Body of pancreas (tissue), 4 donors: ENCODE measurements around the gene TRIP11. TPM values are rescaled to one million over a fixed set of nuclear protein-coding genes. Genes with fewer than 3 reads are reported as not detected.

Source experiments
- ATAC-seq: fragments of 150-250 bp; one replicate; pipeline ENCODE4 v1.9.1; 2016
- DNase-seq, 4 donors: peaks; one replicate each; pipeline ENCODE4 v3.0.0-alpha.2; 2019
- H3K27ac ChIP-seq, 4 donors: fragments of 200-600 bp; sonication (generic); 1 replicate in 3 of 4; 2 replicates in 1 of 4; pipeline versions ENCODE4 v1.5.1 to v1.6.1; 2016 to 2019; ENCODE audit warnings: mild to moderate bottlenecking in 1 of 4, mixed read lengths in 1 of 4, moderate library complexity in 1 of 4
- H3K27me3 ChIP-seq, 2 donors: fragments of 200-600 bp; sonication (generic); one replicate each; pipeline ENCODE4 v1.6.0; 2016; ENCODE audit warnings: mild to moderate bottlenecking in 1 of 2
- H3K36me3 ChIP-seq, 2 donors: fragments of 200-600 bp; sonication (generic); replicated peaks in 1 of 2; 2 replicates each; pipeline ENCODE4 v1.5.1; 2016; ENCODE audit warnings: low read depth in 2 of 2; ENCODE audit not compliant: insufficient read depth in 1 of 2
- H3K4me1 ChIP-seq: fragments of 200-600 bp; sonication (generic); one replicate; pipeline ENCODE4 v1.6.0; 2016
- H3K4me3 ChIP-seq, 2 donors: fragments of 200-600 bp; sonication (generic); 1 replicate in 1 of 2; 2 replicates in 1 of 2; pipeline ENCODE4 v1.5.1; 2016 to 2019
- H3K9me3 ChIP-seq, 3 donors: fragments of 200-600 bp; sonication (generic); 1 replicate in 2 of 3; 2 replicates in 1 of 3; pipeline ENCODE4 v1.5.1; 2016
- CTCF ChIP-seq, 7 experiments: fragments of 450-650 bp in 4 of 7; fragments of 200-600 bp in 3 of 7; sonication (generic) in 3 of 7; IDR thresholded peaks; one replicate each; pipeline ENCODE4 v1.5.1; 2016 to 2019; ENCODE audit warnings: antibody characterized with exemption in 7 of 7
- POLR2A ChIP-seq, 3 donors: fragments of 450-650 bp; IDR thresholded peaks; one replicate each; pipeline ENCODE4 v1.6.1; 2016; ENCODE audit warnings: antibody characterized with exemption in 3 of 3, mild to moderate bottlenecking in 2 of 3
- WGBS, 2 donors: methylation state at CpG; one replicate each; pipeline ENCODE4 v1.1.5; 2017; 5-methylcytosine and 5-hydroxymethylcytosine counted together
- intact Hi-C: fragments of 100-400 bp; cut with DNase I; formaldehyde crosslinking; loops from one replicate; pipeline ENCODE4 v1.15.1; 2023
- total RNA-seq, 2 donors: library from RNA; depleted of rRNA; stranded (reverse); fragments of >200 nt; gene quantifications; one replicate each; pipeline ENCODE4 v1.1.0, GENCODE V29; 2016

The TRIP11 gene
- total RNA-seq, 2 donors from 2014 or later, result 25.2 to 33.6 TPM

DNA sequence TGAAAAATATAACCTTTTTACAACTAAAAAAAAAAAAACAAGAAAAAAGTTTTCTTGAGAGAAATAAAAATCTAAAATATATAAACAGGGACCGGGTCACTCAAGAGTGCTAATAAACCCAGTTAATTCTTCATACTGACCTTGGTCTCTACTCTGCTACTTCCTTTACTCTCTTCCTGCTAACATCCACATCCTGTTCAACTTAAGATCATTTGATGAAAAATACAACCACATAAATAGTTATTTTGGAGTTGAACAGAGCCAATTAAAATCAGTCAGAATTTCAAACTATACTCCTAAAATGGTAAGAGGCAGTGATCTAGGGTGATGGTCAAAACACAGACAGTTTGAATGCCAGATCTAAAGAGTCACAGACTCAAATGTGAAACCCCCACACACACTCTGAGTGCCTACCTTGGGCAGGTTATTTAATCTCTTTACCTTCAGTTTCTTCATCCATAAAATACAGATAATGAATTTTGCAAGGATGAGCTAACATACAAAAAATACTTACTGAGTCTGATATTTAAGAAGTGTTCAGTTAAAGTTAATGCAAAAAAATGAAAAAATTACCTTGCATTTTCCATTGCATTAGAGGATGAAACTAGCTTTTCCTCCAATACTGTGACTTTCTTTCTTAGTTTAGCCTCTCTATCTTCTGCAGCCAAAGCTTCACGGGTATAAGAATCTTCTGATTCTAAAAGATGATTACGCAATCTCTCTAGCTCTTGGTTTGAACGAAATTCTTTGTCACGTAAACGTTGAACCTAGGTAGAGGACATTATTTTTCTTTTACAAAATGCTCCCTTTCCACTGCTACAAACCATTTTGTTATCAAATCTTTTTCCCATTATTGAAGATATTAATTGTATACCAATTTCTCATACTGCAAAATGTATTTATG is 40.9 kb downstream of the TRIP11 start:
- intact Hi-C loops, result no loop called here
- no peak for TF ChIP-seq CTCF (IDR thresholded peaks at IDR 0.05)
- TF ChIP-seq POLR2A (IDR thresholded peaks at IDR 0.05), result no peak
- Histone ChIP-seq H3K36me3 (no peaks in the 10 kb centered on the region), H3K27me3 (no peaks in the 10 kb centered on the region), H3K4me3 (no peak overlapping the region), H3K27ac (peak overlapping the region in 1 of 4 donors; percentile 30), H3K9me3 (no peaks in the 10 kb centered on the region), H3K4me1 (no peaks in the 10 kb centered on the region)
- DNase-seq (no peak), ATAC-seq (no peak)
- 58 to 65% methylated on average over 6 of the region's 6 CpGs for WGBS, 2 donors

GRCh38 chr14:91997492-91997891 is 42.4 kb downstream of the TRIP11 start:
- H3K9me3 ChIP-seq, result no peaks in the 10 kb centered on the region
- H3K27ac ChIP-seq, result peak overlapping the region in 3 of 4 donors; percentile 39 to 60 (median 55)
- no peak for ATAC-seq
- TF ChIP-seq POLR2A (IDR thresholded peaks at IDR 0.05), result no peak
- TF ChIP-seq CTCF (IDR thresholded peaks at IDR 0.05), result no peak
- no peak for DNase-seq
- intact Hi-C loops, result no loop called here
- H3K27me3 ChIP-seq, result no peaks in the 10 kb centered on the region
- H3K36me3 ChIP-seq, result peaks cover 0 to 3% of the 10 kb centered on the region in 2 donors
- H3K4me3 ChIP-seq, result no peak overlapping the region
- no peaks in the 10 kb centered on the region for H3K4me1 ChIP-seq

DNA sequence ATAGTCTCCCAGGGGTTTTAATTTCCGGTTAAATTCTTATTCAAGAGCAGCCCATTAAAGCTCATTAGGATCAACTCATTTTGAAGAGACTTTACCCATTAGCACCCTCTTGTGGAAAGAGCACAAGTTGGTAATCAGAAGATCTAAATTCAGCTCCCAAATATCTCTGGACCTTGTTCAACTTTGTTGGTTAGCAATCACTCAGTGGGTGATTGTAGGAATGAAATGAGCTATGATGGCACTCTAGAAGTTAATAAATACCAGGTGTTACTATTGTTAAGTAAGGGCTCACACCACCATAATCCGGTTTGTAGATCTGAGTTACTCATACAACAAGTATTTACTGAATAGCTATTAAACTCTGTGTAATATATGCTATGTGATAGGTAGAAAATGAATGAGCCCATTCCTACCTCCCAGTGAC is 42.9 kb downstream of the TRIP11 start:
- H3K4me1 ChIP-seq, result no peaks in the 10 kb centered on the region
- no peak overlapping the region for H3K4me3 ChIP-seq
- ATAC-seq, result peak; percentile 93
- intact Hi-C loops, result no loop called here
- peaks cover 0 to 8% of the 10 kb centered on the region in 2 donors for H3K36me3 ChIP-seq
- 38 to 41% methylated on average over 2 of the region's 2 CpGs for WGBS, 2 donors
- DNase-seq, result peak in 1 of 4 donors; percentile 26
- H3K27ac ChIP-seq, result peak overlapping the region in 3 of 4 donors; percentile 39 to 60 (median 55)
- H3K9me3 ChIP-seq, result no peaks in the 10 kb centered on the region
- TF ChIP-seq POLR2A (IDR thresholded peaks at IDR 0.05), result no peak
- peak; percentile 15 to 64 (median 51) for TF ChIP-seq CTCF (IDR thresholded peaks at IDR 0.05)
- no peaks in the 10 kb centered on the region for H3K27me3 ChIP-seq

- H3K4me1 ChIP-seq, result peaks cover 25% of the 10 kb centered on the region
- H3K4me3 ChIP-seq, result no peak overlapping the region
- no peak for ATAC-seq
- no peaks in the 10 kb centered on the region for H3K27me3 ChIP-seq
- intact Hi-C loops, result no loop called here
- H3K9me3 ChIP-seq, result no peaks in the 10 kb centered on the region
- peaks cover 0 to 20% of the 10 kb centered on the region in 2 donors for H3K36me3 ChIP-seq
- no peak for DNase-seq
- TF ChIP-seq POLR2A (IDR thresholded peaks at IDR 0.05) (no peak), CTCF (IDR thresholded peaks at IDR 0.05) (no peak)
- 88 to 92% methylated on average over 3 of the region's 3 CpGs for WGBS, 2 donors
- no peak overlapping the region for H3K27ac ChIP-seq
Observed at GRCh38 chr14:91987192-91987591, 52.7 kb downstream of the TRIP11 start.
